ENCODE data around the gene C8B. TPM values are rescaled to one million over a fixed set of nuclear protein-coding genes. Genes with fewer than 3 reads are reported as not detected.

C8B gene
- total RNA-seq, 1 experiment from 2014 or later: not detected

DNA sequence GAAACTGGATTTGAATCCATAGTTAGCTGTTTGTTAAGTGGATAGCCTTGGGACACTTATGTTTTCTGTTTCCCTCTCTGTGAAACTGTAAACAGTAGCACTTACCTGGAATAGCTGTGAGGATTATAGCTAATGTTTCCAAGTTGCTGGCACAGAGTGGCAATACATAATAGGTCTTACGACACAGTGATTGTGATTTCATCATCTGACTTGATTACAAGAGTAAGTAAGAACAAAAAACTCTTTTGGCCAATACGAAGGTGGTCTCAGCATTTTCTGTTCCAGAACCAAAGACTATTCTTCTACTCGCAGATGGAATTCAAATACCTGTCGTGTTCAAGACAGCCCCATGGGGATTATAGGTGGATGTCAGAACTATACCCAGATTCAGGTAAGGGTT is 2.1 kb downstream of the C8B start:
- peaks cover 7% of the 10 kb centered on the region for H3K9me3 Mint-ChIP-seq (ENCODE audit: low read depth, unreplicated experiment)
- H3K27ac Mint-ChIP-seq (ENCODE audit: unreplicated experiment): no peak overlapping the region
- no peaks in the 10 kb centered on the region for H3K4me1 Mint-ChIP-seq (ENCODE audit: low read depth, unreplicated experiment)
- H3K4me3 Mint-ChIP-seq (ENCODE audit: low read depth, unreplicated experiment): no peak overlapping the region
- no peaks in the 10 kb centered on the region for H3K36me3 Mint-ChIP-seq (ENCODE audit: insufficient read depth, unreplicated experiment)
- DNase-seq: no peak
- TF ChIP-seq, protein P1, sequence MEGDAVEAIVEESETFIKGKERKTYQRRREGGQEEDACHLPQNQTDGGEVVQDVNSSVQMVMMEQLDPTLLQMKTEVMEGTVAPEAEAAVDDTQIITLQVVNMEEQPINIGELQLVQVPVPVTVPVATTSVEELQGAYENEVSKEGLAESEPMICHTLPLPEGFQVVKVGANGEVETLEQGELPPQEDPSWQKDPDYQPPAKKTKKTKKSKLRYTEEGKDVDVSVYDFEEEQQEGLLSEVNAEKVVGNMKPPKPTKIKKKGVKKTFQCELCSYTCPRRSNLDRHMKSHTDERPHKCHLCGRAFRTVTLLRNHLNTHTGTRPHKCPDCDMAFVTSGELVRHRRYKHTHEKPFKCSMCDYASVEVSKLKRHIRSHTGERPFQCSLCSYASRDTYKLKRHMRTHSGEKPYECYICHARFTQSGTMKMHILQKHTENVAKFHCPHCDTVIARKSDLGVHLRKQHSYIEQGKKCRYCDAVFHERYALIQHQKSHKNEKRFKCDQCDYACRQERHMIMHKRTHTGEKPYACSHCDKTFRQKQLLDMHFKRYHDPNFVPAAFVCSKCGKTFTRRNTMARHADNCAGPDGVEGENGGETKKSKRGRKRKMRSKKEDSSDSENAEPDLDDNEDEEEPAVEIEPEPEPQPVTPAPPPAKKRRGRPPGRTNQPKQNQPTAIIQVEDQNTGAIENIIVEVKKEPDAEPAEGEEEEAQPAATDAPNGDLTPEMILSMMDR (IDR thresholded peaks at IDR 0.05; ENCODE audit: unreplicated experiment): no peak
- intact Hi-C loops (cut with micrococcal nuclease; ENCODE audit: unreplicated experiment): no loop called here
- no peaks in the 10 kb centered on the region for H3K27me3 Mint-ChIP-seq (ENCODE audit: unreplicated experiment)
- CTCF ChIA-PET: no interaction called here
- no TSS peak for BruUV-seq (replicated peaks)

DNA sequence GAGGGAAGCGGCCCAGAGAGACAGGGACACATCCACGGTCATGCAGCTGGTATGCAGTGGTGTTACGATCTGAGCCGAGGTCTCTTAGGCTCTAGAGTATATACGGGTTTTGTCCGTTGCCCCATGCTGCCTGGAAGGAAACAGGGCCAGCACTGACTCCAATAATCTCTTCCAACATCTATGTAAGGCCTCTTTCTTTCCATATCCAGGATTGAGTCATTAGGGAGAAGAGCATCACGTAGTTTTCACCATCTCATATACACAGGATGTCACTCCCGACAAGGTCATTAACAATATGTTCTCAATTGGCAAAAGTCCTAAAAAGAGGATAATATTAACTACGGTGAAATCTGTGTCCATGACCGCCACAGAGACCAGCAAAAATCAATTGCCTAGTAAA is 4.4 kb downstream of the C8B start:
- Mint-ChIP-seq H3K27ac (ENCODE audit: unreplicated experiment) (no peak overlapping the region), H3K4me1 (ENCODE audit: low read depth, unreplicated experiment) (no peaks in the 10 kb centered on the region), H3K9me3 (ENCODE audit: low read depth, unreplicated experiment) (peaks cover 9% of the 10 kb centered on the region), H3K27me3 (ENCODE audit: unreplicated experiment) (no peaks in the 10 kb centered on the region), H3K4me3 (ENCODE audit: low read depth, unreplicated experiment) (no peak overlapping the region), H3K36me3 (ENCODE audit: insufficient read depth, unreplicated experiment) (no peaks in the 10 kb centered on the region)
- DNase-seq: no peak
- TF ChIP-seq, protein P1 (IDR thresholded peaks at IDR 0.05; ENCODE audit: unreplicated experiment): no peak
- CTCF ChIA-PET: no interaction called here
- no TSS peak for BruUV-seq (replicated peaks)
- intact Hi-C loops (cut with micrococcal nuclease; ENCODE audit: unreplicated experiment): no loop called here

DNA sequence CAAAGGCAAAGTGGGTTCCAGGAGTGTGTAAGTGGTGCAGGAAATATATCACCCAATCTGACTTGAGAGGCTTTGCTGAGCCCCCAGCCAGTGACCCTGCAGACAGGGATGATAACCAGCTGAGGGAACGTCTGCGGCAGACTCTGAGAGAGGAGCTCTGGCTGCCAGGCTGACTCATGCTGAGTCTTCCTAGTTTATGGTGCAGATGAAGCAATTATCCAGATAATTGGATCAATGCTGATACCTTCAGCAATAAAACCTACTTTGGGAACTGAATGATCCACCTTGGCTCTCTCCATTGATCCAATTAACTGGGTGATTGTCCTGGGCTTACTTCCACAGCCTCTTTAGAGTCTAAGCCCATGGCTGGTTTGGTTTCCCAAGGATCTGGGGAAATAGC is 7.3 kb downstream of the C8B start:
- intact Hi-C loops (cut with micrococcal nuclease; ENCODE audit: unreplicated experiment): no loop called here
- TF ChIP-seq, protein P1 (IDR thresholded peaks at IDR 0.05; ENCODE audit: unreplicated experiment): no peak
- Mint-ChIP-seq H3K27ac (ENCODE audit: unreplicated experiment) (no peak overlapping the region), H3K4me3 (ENCODE audit: low read depth, unreplicated experiment) (no peak overlapping the region), H3K4me1 (ENCODE audit: low read depth, unreplicated experiment) (no peaks in the 10 kb centered on the region), H3K27me3 (ENCODE audit: unreplicated experiment) (no peaks in the 10 kb centered on the region), H3K36me3 (ENCODE audit: insufficient read depth, unreplicated experiment) (no peaks in the 10 kb centered on the region), H3K9me3 (ENCODE audit: low read depth, unreplicated experiment) (peaks cover 6% of the 10 kb centered on the region)
- BruUV-seq (replicated peaks): no TSS peak
- DNase-seq: no peak
- CTCF ChIA-PET: no interaction called here

DNA sequence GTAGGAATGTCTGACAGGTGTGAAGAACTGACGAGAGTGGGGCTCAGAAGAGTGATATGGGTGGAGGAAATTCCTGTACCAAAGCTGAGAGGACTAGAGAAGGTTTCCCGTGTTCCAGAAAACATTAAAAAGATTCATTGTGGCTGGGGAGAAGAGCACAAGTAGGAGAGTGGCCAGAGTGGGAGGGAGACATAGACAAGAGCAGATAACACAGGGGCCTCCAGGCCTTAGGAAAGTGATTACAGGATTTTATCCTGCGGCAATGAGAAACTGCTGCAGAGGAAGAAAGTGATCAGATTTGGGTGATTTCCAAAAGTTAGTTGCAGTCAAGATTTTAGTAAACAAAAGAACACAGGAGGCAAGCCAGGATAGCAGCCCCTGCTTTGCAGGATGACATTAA is 7.9 kb downstream of the C8B start:
- no peaks in the 10 kb centered on the region for H3K4me1 Mint-ChIP-seq (ENCODE audit: low read depth, unreplicated experiment)
- CTCF ChIA-PET: no interaction called here
- no peak overlapping the region for H3K4me3 Mint-ChIP-seq (ENCODE audit: low read depth, unreplicated experiment)
- no peaks in the 10 kb centered on the region for H3K36me3 Mint-ChIP-seq (ENCODE audit: insufficient read depth, unreplicated experiment)
- DNase-seq: no peak
- no peak overlapping the region for H3K27ac Mint-ChIP-seq (ENCODE audit: unreplicated experiment)
- peaks cover 6% of the 10 kb centered on the region for H3K9me3 Mint-ChIP-seq (ENCODE audit: low read depth, unreplicated experiment)
- TF ChIP-seq, protein P1 (IDR thresholded peaks at IDR 0.05; ENCODE audit: unreplicated experiment): no peak
- intact Hi-C loops (cut with micrococcal nuclease; ENCODE audit: unreplicated experiment): no loop called here
- BruUV-seq (replicated peaks): no TSS peak
- H3K27me3 Mint-ChIP-seq (ENCODE audit: unreplicated experiment): no peaks in the 10 kb centered on the region

DNA sequence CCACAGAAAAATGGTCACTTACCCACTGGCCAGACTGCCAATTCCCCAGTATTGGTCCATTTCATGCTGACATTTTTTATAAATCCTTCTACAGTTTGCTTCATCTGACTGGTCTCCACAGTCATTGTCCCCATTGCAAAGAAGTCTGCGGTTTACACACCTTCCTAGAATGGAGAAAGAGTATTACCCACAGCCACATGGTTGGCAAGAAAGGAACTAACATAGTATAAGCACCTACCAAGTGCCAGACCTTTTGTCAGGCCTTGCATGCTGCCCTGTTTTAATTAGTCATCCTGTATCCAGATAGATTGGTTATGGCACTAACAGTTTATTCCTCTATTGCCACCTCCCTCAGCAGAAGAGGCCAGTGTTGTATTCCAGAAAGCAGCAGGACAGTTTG is 11.2 kb downstream of the C8B start:
- CTCF ChIA-PET: no interaction called here
- H3K9me3 Mint-ChIP-seq (ENCODE audit: low read depth, unreplicated experiment): peaks cover 8% of the 10 kb centered on the region
- H3K36me3 Mint-ChIP-seq (ENCODE audit: insufficient read depth, unreplicated experiment): no peaks in the 10 kb centered on the region
- no TSS peak for BruUV-seq (replicated peaks)
- H3K4me1 Mint-ChIP-seq (ENCODE audit: low read depth, unreplicated experiment): no peaks in the 10 kb centered on the region
- no peak overlapping the region for H3K4me3 Mint-ChIP-seq (ENCODE audit: low read depth, unreplicated experiment)
- TF ChIP-seq, protein P1 (IDR thresholded peaks at IDR 0.05; ENCODE audit: unreplicated experiment): no peak
- no peak for DNase-seq
- no peaks in the 10 kb centered on the region for H3K27me3 Mint-ChIP-seq (ENCODE audit: unreplicated experiment)
- no peak overlapping the region for H3K27ac Mint-ChIP-seq (ENCODE audit: unreplicated experiment)
- intact Hi-C loops (cut with micrococcal nuclease; ENCODE audit: unreplicated experiment): no loop called here

All from Calu3 (cell line).